NCI-H524 (cell line): ENCODE data around the gene ISG15.
"Not testable (repeated sequence)": the region's sequence is repeated elsewhere in the genome, so short reads cannot be mapped to it uniquely, and the experiment has no call there.

Experiments used
- DNase-seq, 2 experiments: peaks; one replicate each; lab custom pipeline; 2025; lab: John Stamatoyannopoulos, UW

ISG15 gene

GRCh38 chr1:1044455-1045078 is 31.3 kb downstream of the ISG15 start:
- no peak for DNase-seq

GRCh38 chr1:1045129-1045528 is 31.8 kb downstream of the ISG15 start:
- no peak for DNase-seq

GRCh38 chr1:1046243-1046642 is 32.9 kb downstream of the ISG15 start:
- DNase-seq = no peak

- DNase-seq = no peak
Observed at GRCh38 chr1:1046767-1047166, 33.5 kb downstream of the ISG15 start.

GRCh38 chr1:1047407-1047806 is 34.1 kb downstream of the ISG15 start:
- no peak for DNase-seq

- DNase-seq = no peak
Observed at GRCh38 chr1:1047963-1048362, 34.7 kb downstream of the ISG15 start.

- no peak for DNase-seq
Observed at GRCh38 chr1:1048765-1049164, 35.5 kb downstream of the ISG15 start.

- DNase-seq = no peak
Observed at GRCh38 chr1:1049318-1050165, 36.2 kb downstream of the ISG15 start.

GRCh38 chr1:1050577-1051052 is 37.3 kb downstream of the ISG15 start:
- DNase-seq = no peak

GRCh38 chr1:1051127-1051810 is 38.0 kb downstream of the ISG15 start:
- peak in 1 of 2 experiments; percentile 37 for DNase-seq

- DNase-seq = no peak
Observed at GRCh38 chr1:1052003-1052840, 38.9 kb downstream of the ISG15 start.

- DNase-seq = no peak
Observed at GRCh38 chr1:1053022-1053421, 39.7 kb downstream of the ISG15 start.

- DNase-seq = no peak
Observed at GRCh38 chr1:1053682-1054081, 40.4 kb downstream of the ISG15 start.

GRCh38 chr1:1054099-1054700 is 40.9 kb downstream of the ISG15 start:
- no peak for DNase-seq

GRCh38 chr1:1054971-1055370 is 41.7 kb downstream of the ISG15 start:
- DNase-seq = no peak

GRCh38 chr1:1055841-1056736 is 42.8 kb downstream of the ISG15 start:
- DNase-seq = no peak

GRCh38 chr1:1057769-1058087 is 44.4 kb downstream of the ISG15 start:
- not testable (repeated sequence) for DNase-seq

GRCh38 chr1:1058088-1058905 is 45.0 kb downstream of the ISG15 start:
- no peak for DNase-seq

- DNase-seq = no peak
Observed at GRCh38 chr1:1058921-1059493, 45.7 kb downstream of the ISG15 start.
